Stimulated activated CD8-positive, alpha-beta memory T cell treated with anti-CD3 and anti-CD28 coated beads, Interleukin-7, amount 100 ng/mL, for 24 hours (primary cell): ENCODE measurements around the gene ARHGAP9.

Source experiments
- DNase-seq: peaks from one replicate; pipeline ENCODE4 v3.0.0-alpha.2; 2020; ENCODE audit warnings: low read depth

Gene ARHGAP9

DNA sequence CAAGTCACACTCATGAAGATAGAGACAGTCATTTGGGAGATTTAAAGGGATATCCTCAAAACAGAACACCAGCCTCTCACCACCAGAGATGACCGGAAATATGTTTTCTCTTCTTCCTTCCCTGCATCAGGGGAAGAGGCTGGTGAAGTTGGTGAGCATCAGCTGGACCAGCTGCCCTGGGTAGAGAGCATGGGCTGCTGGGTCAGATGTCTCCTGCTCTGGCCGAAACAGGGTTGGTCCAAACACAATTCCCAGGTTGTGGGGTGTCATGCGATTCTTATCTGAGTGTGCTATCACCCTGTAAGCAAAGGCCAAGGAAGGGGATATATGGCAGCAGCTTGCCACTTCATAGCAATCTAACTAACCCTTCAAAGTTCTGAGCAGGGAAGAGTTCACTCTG lies 7.3 kb downstream of the ARHGAP9 start:
- DNase-seq, result no peak

DNA sequence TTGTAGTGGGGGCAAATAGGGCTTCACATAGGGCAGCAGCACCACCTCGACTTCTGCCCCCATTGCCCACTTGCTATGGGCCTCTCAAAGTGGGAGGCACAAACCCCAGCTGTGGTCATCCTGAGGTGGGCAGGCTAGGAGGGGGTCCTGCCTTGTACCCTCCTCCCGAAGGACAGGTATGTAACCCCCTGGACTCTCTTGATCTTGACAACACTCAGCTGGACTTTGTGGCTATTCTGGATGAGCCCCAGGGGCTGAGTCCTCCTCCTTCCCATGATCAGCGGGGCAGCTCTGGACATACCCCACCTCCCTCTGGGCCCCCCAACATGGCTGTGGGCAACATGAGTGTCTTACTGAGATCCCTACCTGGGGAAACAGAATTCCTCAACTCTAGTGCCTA lies 8.0 kb downstream of the ARHGAP9 start:
- no peak for DNase-seq

DNA sequence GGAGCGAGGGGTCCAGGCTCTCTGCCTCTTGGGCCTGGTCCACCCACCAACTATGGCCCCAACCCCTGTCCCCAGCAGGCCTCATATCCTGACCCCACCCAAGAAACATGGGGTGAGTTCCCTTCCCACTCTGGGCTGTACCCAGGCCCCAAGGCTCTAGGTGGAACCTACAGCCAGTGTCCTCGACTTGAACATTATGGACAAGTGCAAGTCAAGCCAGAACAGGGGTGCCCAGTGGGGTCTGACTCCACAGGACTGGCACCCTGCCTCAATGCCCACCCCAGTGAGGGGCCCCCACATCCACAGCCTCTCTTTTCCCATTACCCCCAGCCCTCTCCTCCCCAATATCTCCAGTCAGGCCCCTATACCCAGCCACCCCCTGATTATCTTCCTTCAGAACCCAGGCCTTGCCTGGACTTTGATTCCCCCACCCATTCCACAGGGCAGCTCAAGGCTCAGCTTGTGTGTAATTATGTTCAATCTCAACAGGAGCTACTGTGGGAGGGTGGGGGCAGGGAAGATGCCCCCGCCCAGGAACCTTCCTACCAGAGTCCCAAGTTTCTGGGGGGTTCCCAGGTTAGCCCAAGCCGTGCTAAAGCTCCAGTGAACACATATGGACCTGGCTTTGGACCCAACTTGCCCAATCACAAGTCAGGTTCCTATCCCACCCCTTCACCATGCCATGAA lies 8.6 kb downstream of the ARHGAP9 start:
- DNase-seq, result no peak

DNA sequence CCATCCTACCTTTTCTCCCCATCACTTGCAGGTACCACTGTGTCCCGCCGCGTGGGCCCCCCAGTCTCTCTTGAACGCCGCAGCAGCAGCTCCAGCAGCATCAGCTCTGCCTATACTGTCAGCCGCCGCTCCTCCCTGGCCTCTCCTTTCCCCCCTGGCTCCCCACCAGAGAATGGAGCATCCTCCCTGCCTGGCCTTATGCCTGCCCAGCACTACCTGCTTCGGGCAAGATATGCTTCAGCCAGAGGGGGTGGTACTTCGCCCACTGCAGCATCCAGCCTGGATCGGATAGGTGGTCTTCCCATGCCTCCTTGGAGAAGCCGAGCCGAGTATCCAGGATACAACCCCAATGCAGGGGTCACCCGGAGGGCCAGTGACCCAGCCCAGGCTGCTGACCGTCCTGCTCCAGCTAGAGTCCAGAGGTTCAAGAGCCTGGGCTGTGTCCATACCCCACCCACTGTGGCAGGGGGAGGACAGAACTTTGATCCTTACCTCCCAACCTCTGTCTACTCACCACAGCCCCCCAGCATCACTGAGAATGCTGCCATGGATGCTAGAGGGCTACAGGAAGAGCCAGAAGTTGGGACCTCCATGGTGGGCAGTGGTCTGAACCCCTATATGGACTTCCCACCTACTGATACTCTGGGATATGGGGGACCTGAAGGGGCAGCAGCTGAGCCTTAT lies 9.2 kb downstream of the ARHGAP9 start:
- DNase-seq, result no peak

DNA sequence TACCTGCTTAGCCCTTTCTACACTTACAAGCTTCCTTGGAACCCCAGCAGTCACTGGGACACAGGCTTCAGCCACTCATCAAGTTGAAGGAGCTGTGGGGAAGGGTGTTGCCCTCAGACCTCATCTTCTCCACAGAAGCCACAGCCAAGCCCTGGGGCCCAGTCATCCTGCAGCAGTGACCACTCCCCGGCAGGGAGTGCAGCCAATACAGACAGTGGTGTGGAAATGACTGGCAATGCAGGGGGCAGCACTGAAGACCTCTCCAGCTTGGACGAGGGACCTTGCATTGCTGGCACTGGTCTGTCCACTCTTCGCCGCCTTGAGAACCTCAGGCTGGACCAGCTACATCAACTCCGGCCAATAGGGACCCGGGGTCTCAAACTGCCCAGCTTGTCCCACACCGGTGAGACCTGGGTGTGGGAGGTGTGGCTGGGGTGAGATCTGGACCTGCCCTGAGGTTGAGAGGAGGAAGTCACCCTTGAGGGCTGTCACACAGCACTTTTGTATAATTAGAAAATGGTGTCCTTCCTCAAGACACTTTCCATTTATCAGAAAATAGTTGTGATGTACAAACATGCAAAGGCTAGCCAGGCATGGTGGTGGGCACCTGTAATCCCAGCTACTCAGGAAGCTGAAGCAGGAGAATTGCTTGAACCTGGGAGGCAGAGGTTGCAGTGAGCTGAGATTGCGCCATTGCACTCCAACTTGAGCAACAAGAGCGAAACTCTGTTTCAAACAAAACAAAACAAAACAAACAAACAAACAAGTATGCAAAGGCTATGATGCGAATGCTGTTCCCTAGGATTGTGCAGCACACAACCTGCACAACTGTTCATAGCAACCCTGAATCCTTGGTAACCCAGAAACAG lies 10.1 kb downstream of the ARHGAP9 start:
- DNase-seq, result no peak

DNA sequence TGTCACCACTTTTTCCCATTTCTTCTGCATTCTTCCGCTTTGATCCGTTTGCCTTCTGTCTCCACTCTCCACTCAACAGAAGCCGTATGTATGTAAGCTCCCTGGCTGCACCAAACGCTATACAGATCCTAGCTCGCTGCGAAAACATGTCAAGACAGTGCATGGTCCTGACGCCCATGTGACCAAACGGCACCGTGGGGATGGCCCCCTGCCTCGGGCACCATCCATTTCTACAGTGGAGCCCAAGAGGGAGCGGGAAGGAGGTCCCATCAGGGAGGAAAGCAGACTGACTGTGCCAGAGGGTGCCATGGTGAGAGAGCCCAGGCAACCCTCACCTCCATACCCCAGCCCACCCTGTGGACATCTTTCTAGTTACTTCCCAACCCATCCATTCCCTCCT lies 11.8 kb downstream of the ARHGAP9 start:
- no peak for DNase-seq

DNA sequence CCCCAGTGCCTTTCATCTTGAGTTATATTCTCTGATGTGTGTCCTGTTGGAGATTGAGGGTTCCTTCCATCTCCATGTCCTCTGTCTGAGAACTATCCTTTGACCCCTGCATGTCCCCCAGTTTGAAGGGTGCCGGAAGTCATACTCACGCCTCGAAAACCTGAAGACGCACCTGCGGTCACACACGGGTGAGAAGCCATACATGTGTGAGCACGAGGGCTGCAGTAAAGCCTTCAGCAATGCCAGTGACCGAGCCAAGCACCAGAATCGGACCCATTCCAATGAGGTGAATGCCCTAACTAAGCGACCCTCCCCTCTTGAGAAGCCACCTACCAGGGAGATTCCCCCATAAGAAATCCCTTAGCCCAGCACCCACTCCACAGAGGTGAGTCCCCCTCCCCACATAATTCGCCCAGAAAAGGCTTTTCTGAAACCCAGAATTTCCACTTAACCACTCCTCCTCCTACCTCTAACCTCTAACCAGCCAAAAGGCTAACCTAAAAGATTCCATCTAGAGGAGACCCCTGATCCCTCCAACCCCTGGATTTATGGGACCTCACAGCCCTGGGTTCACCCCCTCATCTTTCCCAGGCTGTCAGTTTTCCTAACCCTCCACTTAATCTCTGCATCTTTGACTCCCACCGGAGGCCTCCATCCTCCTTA lies 12.3 kb downstream of the ARHGAP9 start:
- no peak for DNase-seq

DNA sequence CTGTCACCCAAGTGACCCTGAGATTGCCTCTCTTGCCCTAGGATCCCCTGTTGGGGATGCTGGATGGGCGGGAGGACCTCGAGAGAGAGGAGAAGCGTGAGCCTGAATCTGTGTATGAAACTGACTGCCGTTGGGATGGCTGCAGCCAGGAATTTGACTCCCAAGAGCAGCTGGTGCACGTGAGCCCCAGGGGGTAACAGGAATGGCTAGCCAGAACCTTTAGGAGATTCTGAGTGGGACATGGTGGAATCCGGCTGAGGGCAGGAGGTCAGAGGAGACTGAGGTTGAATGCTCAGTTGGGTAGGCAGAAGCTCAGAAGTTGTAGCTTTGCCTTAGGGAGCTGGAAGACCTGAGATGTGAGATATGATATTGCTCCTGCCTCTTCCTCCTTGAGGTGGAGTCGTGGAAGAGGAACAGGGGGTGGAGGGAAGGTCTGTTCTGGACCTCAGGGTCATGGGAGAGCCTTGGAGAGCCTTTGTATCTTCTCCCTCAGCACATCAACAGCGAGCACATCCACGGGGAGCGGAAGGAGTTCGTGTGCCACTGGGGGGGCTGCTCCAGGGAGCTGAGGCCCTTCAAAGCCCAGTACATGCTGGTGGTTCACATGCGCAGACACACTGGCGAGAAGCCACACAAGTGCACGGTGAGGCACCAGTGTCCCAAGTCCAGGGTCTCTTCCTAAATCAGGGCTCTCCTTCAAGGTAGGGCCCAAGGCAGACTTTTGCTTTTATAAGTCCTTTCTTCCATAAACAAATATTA lies 13.7 kb downstream of the ARHGAP9 start:
- no peak for DNase-seq

DNA sequence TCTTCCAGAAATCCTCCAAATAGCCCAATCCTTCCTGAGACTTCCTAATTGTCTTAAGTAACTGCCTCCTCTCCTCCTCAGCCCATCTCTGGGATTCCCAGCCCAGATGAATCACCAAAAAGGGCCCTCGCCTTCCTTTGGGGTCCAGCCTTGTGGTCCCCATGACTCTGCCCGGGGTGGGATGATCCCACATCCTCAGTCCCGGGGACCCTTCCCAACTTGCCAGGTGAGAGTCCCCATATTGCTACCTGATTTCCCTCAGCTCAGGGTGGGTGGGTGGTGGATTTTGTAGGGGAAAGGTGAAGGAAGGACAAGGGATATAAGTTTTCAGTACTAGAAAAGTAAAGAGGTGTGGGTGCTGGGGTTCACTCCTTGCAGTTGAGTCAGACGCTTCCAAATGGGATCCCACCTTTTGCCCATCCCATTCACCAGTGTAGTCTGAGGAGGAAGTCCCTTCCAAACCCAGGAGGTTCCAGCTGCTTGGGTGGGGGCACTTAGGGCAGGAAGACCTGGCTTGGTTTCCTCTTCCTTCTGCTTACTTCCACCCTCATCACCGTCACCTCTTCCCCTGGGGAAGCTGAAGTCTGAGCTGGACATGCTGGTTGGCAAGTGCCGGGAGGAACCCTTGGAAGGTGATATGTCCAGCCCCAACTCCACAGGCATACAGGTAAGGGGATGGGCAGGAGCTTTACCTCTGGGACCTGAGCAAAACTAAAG lies 14.5 kb downstream of the ARHGAP9 start:
- no peak for DNase-seq

DNA sequence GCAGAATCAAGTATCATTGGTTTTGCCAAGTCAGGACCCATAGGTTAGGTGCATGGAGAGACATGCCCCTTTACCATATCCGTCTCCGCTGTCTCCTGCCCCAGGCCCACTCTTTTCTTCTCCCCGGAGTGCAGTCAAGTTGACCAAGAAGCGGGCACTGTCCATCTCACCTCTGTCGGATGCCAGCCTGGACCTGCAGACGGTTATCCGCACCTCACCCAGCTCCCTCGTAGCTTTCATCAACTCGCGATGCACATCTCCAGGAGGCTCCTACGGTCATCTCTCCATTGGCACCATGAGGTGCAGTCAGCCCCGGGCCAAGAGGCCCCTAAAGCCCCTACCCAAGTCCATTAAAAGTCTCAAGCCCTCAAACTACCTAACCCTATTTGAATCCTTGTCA lies 15.1 kb downstream of the ARHGAP9 start:
- no peak for DNase-seq

DNA sequence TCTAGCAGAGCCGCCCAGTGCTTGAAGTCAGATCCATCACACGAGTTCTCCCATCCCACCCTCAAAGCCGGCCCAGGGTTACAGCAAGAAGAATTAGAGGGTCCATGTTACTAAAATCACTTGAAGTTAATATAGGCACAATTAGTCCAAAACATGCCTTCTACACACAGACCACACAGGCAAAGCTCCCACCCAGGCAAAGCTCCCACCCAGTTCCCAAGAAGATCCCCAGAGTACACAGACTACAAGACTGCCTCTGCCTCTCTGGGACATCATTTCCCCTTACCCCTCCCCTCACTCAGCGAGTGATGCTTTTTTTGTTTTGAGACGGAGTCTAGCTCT lies 16.8 kb downstream of the ARHGAP9 start:
- DNase-seq, result no peak

DNA sequence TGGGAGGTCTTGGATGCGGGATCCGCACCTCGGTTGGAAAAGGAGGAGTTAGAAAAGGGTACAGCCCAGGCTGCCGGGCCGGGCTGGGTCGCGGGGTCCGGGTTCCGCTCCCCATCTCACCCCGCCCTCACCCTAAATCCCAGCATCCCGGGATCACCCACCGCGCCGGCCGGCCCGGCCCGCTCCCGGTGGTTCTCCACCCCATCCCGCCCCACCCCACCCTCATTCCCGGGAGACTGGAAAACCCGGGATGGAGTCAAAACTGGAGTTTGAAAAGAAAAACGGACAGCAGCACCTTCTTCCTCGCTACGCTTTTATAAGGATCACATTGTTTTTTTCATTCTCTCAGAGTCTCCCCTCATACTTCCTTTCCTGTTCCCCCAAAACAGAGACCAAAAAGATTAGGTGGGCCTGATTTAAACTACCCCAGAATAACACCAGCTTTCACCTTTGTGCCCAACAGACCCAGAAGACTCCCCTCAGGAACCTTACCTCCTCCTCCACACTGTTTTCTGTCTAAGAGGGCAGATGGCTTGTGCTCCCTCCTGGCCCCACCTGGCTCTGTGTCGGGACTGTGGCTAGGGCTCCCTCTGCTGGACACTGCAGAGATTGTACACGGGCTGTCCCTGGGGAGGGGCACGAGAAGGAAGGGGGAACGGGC lies 17.3 kb downstream of the ARHGAP9 start:
- DNase-seq, result peak; percentile 82

DNA sequence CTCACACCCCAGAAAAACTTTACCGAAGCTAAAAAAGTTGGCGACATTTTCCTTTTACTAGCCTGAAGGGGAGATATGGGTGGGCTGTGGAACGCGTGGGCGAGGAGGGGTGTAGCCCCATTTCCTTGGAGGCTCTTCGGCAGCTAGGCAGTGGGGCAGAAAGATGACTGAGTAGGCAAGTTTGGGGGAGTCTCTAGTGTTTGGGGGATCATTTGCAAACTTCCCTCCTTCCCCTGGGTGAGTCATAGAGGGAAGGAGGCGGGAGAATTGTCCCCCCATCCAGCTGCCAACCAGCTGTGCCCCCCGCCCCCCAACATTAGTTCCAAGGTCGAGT lies 17.8 kb downstream of the ARHGAP9 start:
- no peak for DNase-seq

DNA sequence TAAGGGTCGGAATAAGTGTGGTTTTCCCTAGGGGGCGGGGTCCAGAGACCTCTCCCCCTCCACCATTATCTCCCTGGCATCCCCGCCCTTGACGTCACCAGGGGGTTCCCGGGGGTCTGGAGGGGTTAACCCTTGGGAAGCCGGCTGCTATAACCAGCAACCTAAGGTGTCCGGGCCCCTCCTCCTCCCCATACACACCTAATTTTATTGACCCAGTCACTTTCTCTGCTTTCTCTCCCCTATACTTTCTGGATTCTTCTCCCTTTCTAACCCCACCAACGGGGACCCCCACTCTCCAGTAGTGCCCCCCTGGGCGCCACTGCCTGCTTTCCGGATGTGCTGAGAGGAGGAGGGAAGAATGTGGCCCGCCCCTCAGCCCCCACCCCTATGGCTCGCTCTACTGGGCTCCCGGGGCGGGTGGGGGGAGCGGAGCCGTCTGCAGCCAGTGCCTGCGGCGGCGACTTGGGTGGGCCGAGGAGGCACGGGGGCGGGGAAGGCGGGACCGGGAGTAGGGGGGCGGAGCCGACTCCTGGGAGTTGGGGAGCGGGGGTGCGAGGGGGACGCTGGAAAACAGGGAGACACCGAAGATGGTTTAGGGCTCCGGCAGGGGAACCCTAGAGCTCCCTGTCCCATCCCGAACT lies 18.3 kb downstream of the ARHGAP9 start:
- DNase-seq, result no peak

DNA sequence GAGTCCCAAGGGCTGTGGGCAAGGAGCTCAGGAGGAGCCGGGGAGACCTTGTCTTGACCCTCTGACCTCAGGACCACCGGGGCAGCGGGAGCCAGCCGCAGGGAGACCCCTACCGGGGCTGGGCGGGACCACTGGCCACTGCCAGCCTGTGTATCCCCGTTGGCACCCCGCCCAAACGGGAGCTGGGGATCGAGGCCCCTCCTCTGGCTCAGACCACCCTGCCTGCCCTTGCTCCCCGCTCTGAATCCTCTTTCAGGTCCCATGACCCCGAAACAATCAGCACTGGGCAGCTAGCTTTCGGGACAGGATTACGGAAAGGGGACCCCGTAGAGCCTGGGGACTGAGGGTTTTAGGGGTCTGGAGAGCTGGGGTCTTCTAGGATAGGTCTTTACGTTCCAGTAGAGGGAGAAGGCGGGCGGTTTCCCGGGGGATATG lies 18.8 kb downstream of the ARHGAP9 start:
- no peak for DNase-seq

DNA sequence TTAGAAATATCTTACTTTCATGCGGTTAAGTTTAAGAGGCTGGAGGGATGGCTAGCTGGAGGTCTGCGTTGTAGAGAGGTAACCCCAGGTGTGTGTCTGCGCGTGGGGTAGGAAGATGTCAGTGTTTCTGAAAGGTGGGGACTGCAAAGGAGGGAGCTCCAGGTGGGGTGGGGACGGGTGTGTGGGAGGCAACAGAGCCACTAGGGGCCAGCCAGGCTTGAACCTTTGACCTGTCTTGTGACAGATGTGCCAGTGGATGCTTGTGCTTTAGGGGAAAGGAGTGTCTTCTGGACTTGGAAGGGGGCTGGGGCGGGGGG lies 19.2 kb downstream of the ARHGAP9 start:
- no peak for DNase-seq

DNA sequence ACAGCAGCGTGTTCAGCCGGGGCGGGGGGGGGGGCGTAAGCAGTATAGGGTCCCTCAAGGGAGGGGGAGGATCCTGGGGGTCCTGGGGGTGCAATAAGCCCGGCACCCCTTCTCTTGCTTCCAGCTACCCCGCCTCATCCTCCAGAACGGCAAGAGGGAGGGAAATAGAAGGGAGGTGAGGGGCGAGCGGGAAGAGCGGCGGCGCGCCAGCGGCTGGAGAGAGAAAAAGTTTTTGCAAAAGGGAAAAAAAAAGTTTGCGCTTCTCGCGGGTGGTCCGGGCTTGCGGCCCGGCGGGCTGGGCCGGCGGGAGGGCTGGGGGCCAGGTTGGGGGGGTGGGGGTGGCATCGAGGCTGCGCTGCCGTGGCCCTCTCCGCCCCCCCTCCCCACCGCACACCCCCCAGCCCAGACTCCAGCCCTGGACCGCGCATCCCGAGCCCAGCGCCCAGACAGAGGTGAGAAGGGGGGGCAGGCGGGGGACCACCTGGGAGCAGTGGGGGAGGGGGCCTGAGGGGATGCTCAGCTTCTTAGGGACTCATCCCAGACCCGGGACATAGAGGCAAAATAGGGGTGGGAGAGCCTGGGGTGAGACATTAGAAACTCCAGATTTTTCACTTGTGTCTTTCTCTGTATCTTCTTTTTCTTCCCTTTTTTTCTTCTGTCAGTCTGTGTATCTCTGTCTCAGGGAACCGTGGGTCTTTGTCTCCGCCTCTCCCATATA lies 19.8 kb downstream of the ARHGAP9 start, which contains the start of gene GLI1:
Gene GLI1, plus strand, starts transcription at position 36 of the 718 bp plus-strand sequence. CDS start 3,907 bp downstream, outside the sequence.
- no peak for DNase-seq

DNA sequence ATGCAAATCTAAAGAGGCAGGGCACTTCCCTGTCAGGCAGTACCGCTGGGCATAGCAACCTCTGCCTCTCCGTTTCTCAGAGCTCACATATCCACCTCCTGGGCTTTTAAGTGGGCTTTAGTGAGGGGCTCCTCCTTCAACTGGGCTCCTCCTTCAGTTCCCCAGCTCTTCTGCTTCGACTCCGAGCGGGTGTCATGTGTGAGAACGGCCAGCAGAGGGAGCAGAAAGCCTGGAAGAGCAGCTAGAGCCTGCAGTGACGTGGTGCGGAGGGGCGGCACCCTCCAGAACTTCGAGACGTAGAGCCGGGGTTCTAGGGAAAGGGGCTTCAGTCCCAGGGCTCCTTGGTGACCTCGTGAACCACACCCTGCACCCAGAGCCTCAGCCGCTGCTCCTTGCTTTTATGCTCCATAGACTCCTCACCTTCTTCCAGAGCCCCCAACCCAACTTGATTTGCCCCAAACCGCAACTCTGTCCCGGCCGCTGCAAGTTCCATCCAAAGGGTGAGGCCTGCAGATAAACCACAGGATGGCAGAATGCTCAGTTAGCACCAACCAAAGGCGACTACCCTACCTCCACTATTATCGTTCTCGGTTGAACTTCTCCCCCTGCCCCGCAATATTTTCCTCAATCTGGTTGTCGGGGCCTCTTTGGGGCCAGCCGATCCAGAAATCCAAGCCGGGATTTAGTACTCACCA lies 20.5 kb downstream of the ARHGAP9 start:
- DNase-seq, result peak; percentile 90

DNA sequence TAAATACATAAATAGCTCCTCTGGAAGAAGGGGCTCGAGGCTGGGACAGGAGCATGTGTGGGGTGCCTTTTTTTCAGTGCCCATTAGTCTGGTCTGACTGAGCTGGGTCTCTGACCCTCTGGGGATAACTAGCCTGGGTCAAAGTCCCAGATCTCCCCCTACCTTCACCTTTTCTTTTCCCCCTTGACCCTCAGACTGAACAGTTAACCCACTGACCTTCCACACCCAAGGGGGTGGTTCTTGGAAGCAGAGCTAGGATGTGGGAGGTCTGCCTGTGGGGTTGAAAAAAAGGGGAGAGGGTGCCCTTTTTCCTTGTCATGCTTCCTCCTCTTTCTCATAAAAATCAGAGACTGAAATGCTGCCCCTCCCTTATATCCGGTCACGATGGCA lies 21.0 kb downstream of the ARHGAP9 start:
- DNase-seq, result no peak
